Measurements from ENCODE around the gene SCN3A. TPM values are rescaled to one million over a fixed set of nuclear protein-coding genes. Genes with fewer than 3 reads are reported as not detected.

The SCN3A gene
- total and polyA plus RNA-seq, 9 of the 15 experiments (the other 6 are each of a cell fraction or from before 2014, with no cell fraction given) = not detected

DNA sequence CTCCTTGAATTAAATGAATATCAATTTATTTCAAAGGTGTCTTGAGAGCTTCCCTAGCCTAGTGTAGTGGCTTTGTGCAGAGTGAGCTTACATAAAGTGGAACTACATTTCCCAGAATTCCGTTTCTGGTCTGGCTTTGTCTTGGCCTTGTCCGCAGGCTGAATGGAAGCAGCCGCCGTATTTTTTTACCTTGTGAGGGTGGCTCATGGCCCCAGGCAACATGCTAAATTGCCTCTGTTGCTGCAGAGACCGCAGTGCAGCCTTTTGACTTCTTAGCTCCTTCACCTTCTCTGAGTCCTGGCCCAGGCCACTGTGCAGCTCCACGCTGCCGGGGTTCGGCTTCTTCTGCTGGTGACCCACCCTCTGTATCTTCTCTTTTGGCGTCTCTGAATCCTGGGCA, 133.8 kb downstream of the SCN3A start:
- 1% methylated on average over 9 of the region's 9 CpGs for WGBS (ENCODE audit: insufficient coverage, low coverage, missing lambda C conversion rate)
- no peak overlapping the region for H3K4me2 ChIP-seq (ENCODE audit: insufficient read depth, low read length)
- H3K4me3 ChIP-seq = no peak overlapping the region
- in situ Hi-C loops (cut with MboI) (no loop called here), intact Hi-C loops (cut with micrococcal nuclease) (no loop called here)
- ChIA-PET CTCF (ENCODE audit: low intra/inter-chr PET ratio) (no interaction called here), POLR2A (no interaction called here)
- H3K9me3 ChIP-seq (replicated peaks; ENCODE audit: control insufficient read depth, insufficient read depth, low read depth, low read length) = 0 out of 2 replicates have a peak, but pooled peaks cover 3% of the 10 kb centered on the region
- BruUV-seq (replicated peaks) = no TSS peak
- DNase-seq (ENCODE audit: extremely low read depth in 1 of 4, low spot score in 3 of 4) = no peak
- no peaks in the 10 kb centered on the region for H3K79me2 ChIP-seq (ENCODE audit: control insufficient read depth, insufficient read depth, low read length)
- H3K9ac ChIP-seq (ENCODE audit: insufficient read depth in 1 of 2, low read depth in 2 of 2, low read length in 2 of 2) = no peak overlapping the region
- no peaks in the 10 kb centered on the region for H3K9me1 ChIP-seq (ENCODE audit: control insufficient read depth, insufficient read depth, low read length)
- no peaks in the 10 kb centered on the region for H3K27me3 ChIP-seq (ENCODE audit: control insufficient read depth in 2 of 2, insufficient read depth in 2 of 2, low read length in 2 of 2)
- no peaks in the 10 kb centered on the region for H3K36me3 ChIP-seq (ENCODE audit: control insufficient read depth, insufficient read depth, low read length)
- H3K4me1 ChIP-seq (replicated peaks in 1 of 2; ENCODE audit: control insufficient read depth in 2 of 2, insufficient read depth in 2 of 2, low read length in 2 of 2) = no peaks in the 10 kb centered on the region
- no peak overlapping the region for H3K27ac ChIP-seq (ENCODE audit: extremely low read depth, low read depth, low read length)
- H4K20me1 ChIP-seq (replicated peaks; ENCODE audit: control insufficient read depth, insufficient read depth, low read length) = no peaks in the 10 kb centered on the region
- ATAC-seq = no peak
- FAIRE-seq = no peak
- H2AFZ ChIP-seq (ENCODE audit: low read depth, low read length) = no peak overlapping the region
- TF ChIP-seq CEBPB (tag; IDR thresholded peaks at IDR 0.05) (no peak), KAT2B (IDR thresholded peaks at IDR 0.05; ENCODE audit: low read depth, low read length) (no peak), CBFB (CRISPR knock-in tag; IDR thresholded peaks at IDR 0.05) (no peak), TAF7 (tag; IDR thresholded peaks at IDR 0.05) (no peak), NBN (IDR thresholded peaks at IDR 0.05; ENCODE audit: low read depth) (no peak), ILK (tag; IDR thresholded peaks at IDR 0.05; ENCODE audit: borderline replicate concordance, low read depth) (no peak), PTTG1 (tag; IDR thresholded peaks at IDR 0.05; ENCODE audit: low read depth) (no peak)
- TF ChIP-seq, protein P1, sequence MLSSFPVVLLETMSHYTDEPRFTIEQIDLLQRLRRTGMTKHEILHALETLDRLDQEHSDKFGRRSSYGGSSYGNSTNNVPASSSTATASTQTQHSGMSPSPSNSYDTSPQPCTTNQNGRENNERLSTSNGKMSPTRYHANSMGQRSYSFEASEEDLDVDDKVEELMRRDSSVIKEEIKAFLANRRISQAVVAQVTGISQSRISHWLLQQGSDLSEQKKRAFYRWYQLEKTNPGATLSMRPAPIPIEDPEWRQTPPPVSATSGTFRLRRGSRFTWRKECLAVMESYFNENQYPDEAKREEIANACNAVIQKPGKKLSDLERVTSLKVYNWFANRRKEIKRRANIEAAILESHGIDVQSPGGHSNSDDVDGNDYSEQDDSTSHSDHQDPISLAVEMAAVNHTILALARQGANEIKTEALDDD (IDR thresholded peaks at IDR 0.05) = no peak
- TF ChIP-seq, protein P2, sequence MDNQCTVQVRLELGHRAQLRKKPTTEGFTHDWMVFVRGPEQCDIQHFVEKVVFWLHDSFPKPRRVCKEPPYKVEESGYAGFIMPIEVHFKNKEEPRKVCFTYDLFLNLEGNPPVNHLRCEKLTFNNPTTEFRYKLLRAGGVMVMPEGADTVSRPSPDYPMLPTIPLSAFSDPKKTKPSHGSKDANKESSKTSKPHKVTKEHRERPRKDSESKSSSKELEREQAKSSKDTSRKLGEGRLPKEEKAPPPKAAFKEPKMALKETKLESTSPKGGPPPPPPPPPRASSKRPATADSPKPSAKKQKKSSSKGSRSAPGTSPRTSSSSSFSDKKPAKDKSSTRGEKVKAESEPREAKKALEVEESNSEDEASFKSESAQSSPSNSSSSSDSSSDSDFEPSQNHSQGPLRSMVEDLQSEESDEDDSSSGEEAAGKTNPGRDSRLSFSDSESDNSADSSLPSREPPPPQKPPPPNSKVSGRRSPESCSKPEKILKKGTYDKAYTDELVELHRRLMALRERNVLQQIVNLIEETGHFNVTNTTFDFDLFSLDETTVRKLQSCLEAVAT (IDR thresholded peaks at IDR 0.05) = no peak
- TF ChIP-seq, protein P3, sequence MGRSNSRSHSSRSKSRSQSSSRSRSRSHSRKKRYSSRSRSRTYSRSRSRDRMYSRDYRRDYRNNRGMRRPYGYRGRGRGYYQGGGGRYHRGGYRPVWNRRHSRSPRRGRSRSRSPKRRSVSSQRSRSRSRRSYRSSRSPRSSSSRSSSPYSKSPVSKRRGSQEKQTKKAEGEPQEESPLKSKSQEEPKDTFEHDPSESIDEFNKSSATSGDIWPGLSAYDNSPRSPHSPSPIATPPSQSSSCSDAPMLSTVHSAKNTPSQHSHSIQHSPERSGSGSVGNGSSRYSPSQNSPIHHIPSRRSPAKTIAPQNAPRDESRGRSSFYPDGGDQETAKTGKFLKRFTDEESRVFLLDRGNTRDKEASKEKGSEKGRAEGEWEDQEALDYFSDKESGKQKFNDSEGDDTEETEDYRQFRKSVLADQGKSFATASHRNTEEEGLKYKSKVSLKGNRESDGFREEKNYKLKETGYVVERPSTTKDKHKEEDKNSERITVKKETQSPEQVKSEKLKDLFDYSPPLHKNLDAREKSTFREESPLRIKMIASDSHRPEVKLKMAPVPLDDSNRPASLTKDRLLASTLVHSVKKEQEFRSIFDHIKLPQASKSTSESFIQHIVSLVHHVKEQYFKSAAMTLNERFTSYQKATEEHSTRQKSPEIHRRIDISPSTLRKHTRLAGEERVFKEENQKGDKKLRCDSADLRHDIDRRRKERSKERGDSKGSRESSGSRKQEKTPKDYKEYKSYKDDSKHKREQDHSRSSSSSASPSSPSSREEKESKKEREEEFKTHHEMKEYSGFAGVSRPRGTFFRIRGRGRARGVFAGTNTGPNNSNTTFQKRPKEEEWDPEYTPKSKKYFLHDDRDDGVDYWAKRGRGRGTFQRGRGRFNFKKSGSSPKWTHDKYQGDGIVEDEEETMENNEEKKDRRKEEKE (IDR thresholded peaks at IDR 0.05; ENCODE audit: borderline replicate concordance in 1 of 2, control insufficient read depth in 1 of 2, low read depth in 2 of 2, low read length in 1 of 2) = no peak
- TF ChIP-seq, protein P4, sequence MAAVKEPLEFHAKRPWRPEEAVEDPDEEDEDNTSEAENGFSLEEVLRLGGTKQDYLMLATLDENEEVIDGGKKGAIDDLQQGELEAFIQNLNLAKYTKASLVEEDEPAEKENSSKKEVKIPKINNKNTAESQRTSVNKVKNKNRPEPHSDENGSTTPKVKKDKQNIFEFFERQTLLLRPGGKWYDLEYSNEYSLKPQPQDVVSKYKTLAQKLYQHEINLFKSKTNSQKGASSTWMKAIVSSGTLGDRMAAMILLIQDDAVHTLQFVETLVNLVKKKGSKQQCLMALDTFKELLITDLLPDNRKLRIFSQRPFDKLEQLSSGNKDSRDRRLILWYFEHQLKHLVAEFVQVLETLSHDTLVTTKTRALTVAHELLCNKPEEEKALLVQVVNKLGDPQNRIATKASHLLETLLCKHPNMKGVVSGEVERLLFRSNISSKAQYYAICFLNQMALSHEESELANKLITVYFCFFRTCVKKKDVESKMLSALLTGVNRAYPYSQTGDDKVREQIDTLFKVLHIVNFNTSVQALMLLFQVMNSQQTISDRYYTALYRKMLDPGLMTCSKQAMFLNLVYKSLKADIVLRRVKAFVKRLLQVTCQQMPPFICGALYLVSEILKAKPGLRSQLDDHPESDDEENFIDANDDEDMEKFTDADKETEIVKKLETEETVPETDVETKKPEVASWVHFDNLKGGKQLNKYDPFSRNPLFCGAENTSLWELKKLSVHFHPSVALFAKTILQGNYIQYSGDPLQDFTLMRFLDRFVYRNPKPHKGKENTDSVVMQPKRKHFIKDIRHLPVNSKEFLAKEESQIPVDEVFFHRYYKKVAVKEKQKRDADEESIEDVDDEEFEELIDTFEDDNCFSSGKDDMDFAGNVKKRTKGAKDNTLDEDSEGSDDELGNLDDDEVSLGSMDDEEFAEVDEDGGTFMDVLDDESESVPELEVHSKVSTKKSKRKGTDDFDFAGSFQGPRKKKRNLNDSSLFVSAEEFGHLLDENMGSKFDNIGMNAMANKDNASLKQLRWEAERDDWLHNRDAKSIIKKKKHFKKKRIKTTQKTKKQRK (IDR thresholded peaks at IDR 0.05; ENCODE audit: borderline replicate concordance, low read depth, low read length) = no peak
